SK-N-SH (cell line): ENCODE data around the gene PPP2R5C. TPM values are rescaled to one million over a fixed set of nuclear protein-coding genes. Genes with fewer than 3 reads are reported as not detected.

Experiments used
- CTCF ChIA-PET: fragments of 300-600, 350-600 bp; formaldehyde crosslinking; extraction: SDS; loops from one replicate; lab custom pipeline; 2021; lab: Yijun Ruan, JAX
- POLR2A ChIA-PET: fragments of 350-600 bp; sonication (Branson Sonifier 250); formaldehyde crosslinking; extraction: SDS; loops from one replicate; lab custom pipeline; 2020; ENCODE audit warnings: antibody characterized with exemption, inconsistent platforms; lab: Yijun Ruan, JAX
- DNase-seq: peaks from one replicate; pipeline ENCODE4 v3.0.0; 2012
- H2AFZ ChIP-seq: fragments of 200-600 bp; sonication (generic); 2 replicates; pipeline ENCODE4 v1.8.1; 2016; ENCODE audit warnings: antibody characterized with exemption, mild to moderate bottlenecking, low read depth
- H3F3A ChIP-seq: fragments of 200-600 bp; sonication (generic); replicated peaks from 2 replicates; pipeline ENCODE3; 2016; ENCODE audit warnings: antibody characterized with exemption, mild to moderate bottlenecking; ENCODE audit not compliant: insufficient read depth
- H3K27ac ChIP-seq, 2 experiments: fragments of 200-500 bp in 1 of 2; fragments of 200-600 bp in 1 of 2; sonication (Bioruptor generic) in 1 of 2; sonication (generic), shearing (Covaris generic) in 1 of 2; 2 replicates each; pipeline versions ENCODE4 v1.5.1 to v1.6.1; 2014 to 2016; ENCODE audit warnings: low read depth in 2 of 2, inconsistent platforms in 1 of 2, low read length in 1 of 2, mild to moderate bottlenecking in 1 of 2, mixed read lengths in 1 of 2
- H3K27me3 ChIP-seq: fragments of 200-600 bp; sonication (generic), shearing (Covaris generic); 2 replicates; pipeline ENCODE4 v1.6.1; 2016; ENCODE audit warnings: mixed run types; ENCODE audit not compliant: insufficient read depth
- H3K36me3 ChIP-seq, 2 experiments: fragments of 200-500 bp in 1 of 2; fragments of 200-600 bp in 1 of 2; sonication (Bioruptor generic) in 1 of 2; sonication (generic) in 1 of 2; replicated peaks in 1 of 2; 2 replicates each; pipeline versions ENCODE3 to v1.5.1; 2014 to 2016; ENCODE audit warnings: low read length in 1 of 2, mild to moderate bottlenecking in 1 of 2; ENCODE audit not compliant: insufficient read depth in 2 of 2, control insufficient read depth in 1 of 2
- H3K4me1 ChIP-seq, 2 experiments: fragments of 200-500 bp in 1 of 2; fragments of 200-600 bp in 1 of 2; sonication (Bioruptor generic) in 1 of 2; sonication (generic), shearing (Covaris generic) in 1 of 2; 2 replicates each; pipeline versions ENCODE4 v1.5.1 to v1.6.1; 2014 to 2016; ENCODE audit warnings: low read depth in 1 of 2, low read length in 1 of 2, mixed run types in 1 of 2; ENCODE audit not compliant: insufficient read depth in 2 of 2, control insufficient read depth in 1 of 2
- H3K4me2 ChIP-seq: fragments of 200-600 bp; sonication (generic), shearing (Covaris generic); 2 replicates; pipeline ENCODE4 v1.6.1; 2017; ENCODE audit warnings: mixed run types
- H3K4me3 ChIP-seq, 2 experiments: fragments of 200-500 bp in 1 of 2; fragments of 200-600 bp in 1 of 2; sonication (Bioruptor generic) in 1 of 2; sonication (generic), shearing (Covaris generic) in 1 of 2; 2 replicates each; pipeline versions ENCODE4 v1.5.1 to v1.8.1; 2014 to 2016; ENCODE audit warnings: low read depth in 2 of 2, inconsistent platforms in 1 of 2, low read length in 1 of 2, mild to moderate bottlenecking in 1 of 2, mixed read lengths in 1 of 2, moderate library complexity in 1 of 2
- H3K79me2 ChIP-seq: fragments of 200-600 bp; sonication (generic); 2 replicates; pipeline ENCODE4 v1.8.1; 2017; ENCODE audit warnings: mild to moderate bottlenecking; ENCODE audit not compliant: insufficient read depth
- H3K9ac ChIP-seq: fragments of 200-600 bp; sonication (generic); 2 replicates; pipeline ENCODE4 v1.6.1; 2017; ENCODE audit warnings: mixed run types
- H3K9me2 ChIP-seq: fragments of 200-600 bp; sonication (generic); 2 replicates; pipeline ENCODE4 v1.6.1; 2017; ENCODE audit warnings: mixed run types
- H3K9me3 ChIP-seq: fragments of 200-600 bp; sonication (generic); 2 replicates; pipeline ENCODE4 v1.6.1; 2017; ENCODE audit warnings: mixed run types, mild to moderate bottlenecking, moderate library complexity
- H4K20me1 ChIP-seq: fragments of 200-600 bp; sonication (generic); 2 replicates; pipeline ENCODE4 v1.6.1; 2017; ENCODE audit warnings: mild to moderate bottlenecking, mixed run types; ENCODE audit not compliant: insufficient read depth
- CHD2 ChIP-seq: fragments of 150-350 bp; IDR thresholded peaks from 2 replicates; pipeline ENCODE4 v1.6.1; 2018; ENCODE audit warnings: low read length; ENCODE audit not compliant: partially characterized antibody
- FOXM1 ChIP-seq: IDR thresholded peaks from 2 replicates; pipeline ENCODE4 v1.4.0; 2012; ENCODE audit warnings: low read depth, mild to moderate bottlenecking
- NRF1 ChIP-seq: IDR thresholded peaks from 2 replicates; pipeline ENCODE4 v1.6.1; 2012; ENCODE audit warnings: low read depth, mild to moderate bottlenecking, low read length
- RFX5 ChIP-seq: IDR thresholded peaks from 2 replicates; pipeline ENCODE4 v1.6.1; 2012; ENCODE audit warnings: mild to moderate bottlenecking, improper control_type of control experiment, low read length
- SIN3A ChIP-seq: IDR thresholded peaks from 2 replicates; pipeline ENCODE4 v1.6.1; 2012; ENCODE audit warnings: low read depth, mild to moderate bottlenecking, low read length, moderate library complexity, borderline replicate concordance
- whole genome bisulfite sequencing: methylation state at CpG from one replicate; pipeline ENCODE4 v1.1.6; 2017; ENCODE audit warnings: low lambda C conversion rate; 5-methylcytosine and 5-hydroxymethylcytosine counted together
- polyA plus RNA-seq, 3 experiments: library from polyadenylated mRNA; depleted of rRNA; stranded (reverse); fragments of >200 nt; gene quantifications; 2 replicates each; pipeline ENCODE4 v1.2.3, GENCODE V29; 2012
- TF ChIP-seq, protein P1 (sequence below): IDR thresholded peaks from 2 replicates; pipeline ENCODE4 v1.6.1; 2012; ENCODE audit warnings: mild to moderate bottlenecking, low read depth, low read length, moderate library complexity
- TF ChIP-seq, protein P2 (sequence below): IDR thresholded peaks from 2 replicates; pipeline ENCODE4 v1.4.0; 2012; ENCODE audit warnings: low read depth, borderline replicate concordance
- TF ChIP-seq, protein P3 (sequence below): fragments of 200-600 bp; sonication (generic); IDR thresholded peaks from 2 replicates; pipeline ENCODE4 v1.6.1; 2017; ENCODE audit warnings: antibody characterized with exemption, mild to moderate bottlenecking, moderate library complexity

PPP2R5C gene
- polyA plus RNA-seq, 1 of the 3 experiments (the other 2 are of a cell fraction) = 43.7 TPM

DNA sequence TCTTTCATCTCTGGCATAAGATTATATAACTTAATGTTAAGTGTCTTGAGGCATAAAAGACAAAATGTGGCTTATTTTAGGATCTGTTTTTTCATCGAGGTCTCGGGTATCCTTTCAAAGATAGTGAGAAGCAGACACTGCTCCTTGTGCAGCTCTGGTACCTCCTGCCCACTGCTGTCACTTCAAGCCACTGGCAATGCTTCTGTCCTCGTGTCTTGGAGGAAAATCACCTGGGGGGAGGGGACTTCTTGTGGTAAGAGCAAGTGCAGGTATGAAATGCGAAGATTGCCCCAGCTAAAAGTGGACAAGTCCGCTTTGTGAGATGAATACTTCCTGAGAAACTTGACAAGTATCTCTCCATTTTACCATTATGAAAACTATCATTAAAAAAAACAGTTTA is 165.1 kb downstream of the PPP2R5C start:
- peak overlapping the region in 1 of 2 experiments; percentile 67; a peak in 1 of 4 replicates for H3K27ac ChIP-seq
- 85% methylated on average over 5 of the region's 5 CpGs for WGBS
- CTCF ChIA-PET = interaction anchor here (1.1 to 5.4 kb wide), 2 partner anchors 21 to 156 kb away, joined by 3 to 29 read pairs; no protein-coding TSS in a partner anchor

More for the DNA sequence above, 165.1 kb downstream of the PPP2R5C start:
- TF ChIP-seq FOXM1 (no peak), RFX5 (no peak), SIN3A (no peak), NRF1 (no peak), CHD2 (no peak)
- TF ChIP-seq, protein P1, sequence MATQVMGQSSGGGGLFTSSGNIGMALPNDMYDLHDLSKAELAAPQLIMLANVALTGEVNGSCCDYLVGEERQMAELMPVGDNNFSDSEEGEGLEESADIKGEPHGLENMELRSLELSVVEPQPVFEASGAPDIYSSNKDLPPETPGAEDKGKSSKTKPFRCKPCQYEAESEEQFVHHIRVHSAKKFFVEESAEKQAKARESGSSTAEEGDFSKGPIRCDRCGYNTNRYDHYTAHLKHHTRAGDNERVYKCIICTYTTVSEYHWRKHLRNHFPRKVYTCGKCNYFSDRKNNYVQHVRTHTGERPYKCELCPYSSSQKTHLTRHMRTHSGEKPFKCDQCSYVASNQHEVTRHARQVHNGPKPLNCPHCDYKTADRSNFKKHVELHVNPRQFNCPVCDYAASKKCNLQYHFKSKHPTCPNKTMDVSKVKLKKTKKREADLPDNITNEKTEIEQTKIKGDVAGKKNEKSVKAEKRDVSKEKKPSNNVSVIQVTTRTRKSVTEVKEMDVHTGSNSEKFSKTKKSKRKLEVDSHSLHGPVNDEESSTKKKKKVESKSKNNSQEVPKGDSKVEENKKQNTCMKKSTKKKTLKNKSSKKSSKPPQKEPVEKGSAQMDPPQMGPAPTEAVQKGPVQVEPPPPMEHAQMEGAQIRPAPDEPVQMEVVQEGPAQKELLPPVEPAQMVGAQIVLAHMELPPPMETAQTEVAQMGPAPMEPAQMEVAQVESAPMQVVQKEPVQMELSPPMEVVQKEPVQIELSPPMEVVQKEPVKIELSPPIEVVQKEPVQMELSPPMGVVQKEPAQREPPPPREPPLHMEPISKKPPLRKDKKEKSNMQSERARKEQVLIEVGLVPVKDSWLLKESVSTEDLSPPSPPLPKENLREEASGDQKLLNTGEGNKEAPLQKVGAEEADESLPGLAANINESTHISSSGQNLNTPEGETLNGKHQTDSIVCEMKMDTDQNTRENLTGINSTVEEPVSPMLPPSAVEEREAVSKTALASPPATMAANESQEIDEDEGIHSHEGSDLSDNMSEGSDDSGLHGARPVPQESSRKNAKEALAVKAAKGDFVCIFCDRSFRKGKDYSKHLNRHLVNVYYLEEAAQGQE = no peak
- TF ChIP-seq, protein P2, sequence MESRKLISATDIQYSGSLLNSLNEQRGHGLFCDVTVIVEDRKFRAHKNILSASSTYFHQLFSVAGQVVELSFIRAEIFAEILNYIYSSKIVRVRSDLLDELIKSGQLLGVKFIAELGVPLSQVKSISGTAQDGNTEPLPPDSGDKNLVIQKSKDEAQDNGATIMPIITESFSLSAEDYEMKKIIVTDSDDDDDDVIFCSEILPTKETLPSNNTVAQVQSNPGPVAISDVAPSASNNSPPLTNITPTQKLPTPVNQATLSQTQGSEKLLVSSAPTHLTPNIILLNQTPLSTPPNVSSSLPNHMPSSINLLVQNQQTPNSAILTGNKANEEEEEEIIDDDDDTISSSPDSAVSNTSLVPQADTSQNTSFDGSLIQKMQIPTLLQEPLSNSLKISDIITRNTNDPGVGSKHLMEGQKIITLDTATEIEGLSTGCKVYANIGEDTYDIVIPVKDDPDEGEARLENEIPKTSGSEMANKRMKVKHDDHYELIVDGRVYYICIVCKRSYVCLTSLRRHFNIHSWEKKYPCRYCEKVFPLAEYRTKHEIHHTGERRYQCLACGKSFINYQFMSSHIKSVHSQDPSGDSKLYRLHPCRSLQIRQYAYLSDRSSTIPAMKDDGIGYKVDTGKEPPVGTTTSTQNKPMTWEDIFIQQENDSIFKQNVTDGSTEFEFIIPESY = no peak
- TF ChIP-seq, protein P3, sequence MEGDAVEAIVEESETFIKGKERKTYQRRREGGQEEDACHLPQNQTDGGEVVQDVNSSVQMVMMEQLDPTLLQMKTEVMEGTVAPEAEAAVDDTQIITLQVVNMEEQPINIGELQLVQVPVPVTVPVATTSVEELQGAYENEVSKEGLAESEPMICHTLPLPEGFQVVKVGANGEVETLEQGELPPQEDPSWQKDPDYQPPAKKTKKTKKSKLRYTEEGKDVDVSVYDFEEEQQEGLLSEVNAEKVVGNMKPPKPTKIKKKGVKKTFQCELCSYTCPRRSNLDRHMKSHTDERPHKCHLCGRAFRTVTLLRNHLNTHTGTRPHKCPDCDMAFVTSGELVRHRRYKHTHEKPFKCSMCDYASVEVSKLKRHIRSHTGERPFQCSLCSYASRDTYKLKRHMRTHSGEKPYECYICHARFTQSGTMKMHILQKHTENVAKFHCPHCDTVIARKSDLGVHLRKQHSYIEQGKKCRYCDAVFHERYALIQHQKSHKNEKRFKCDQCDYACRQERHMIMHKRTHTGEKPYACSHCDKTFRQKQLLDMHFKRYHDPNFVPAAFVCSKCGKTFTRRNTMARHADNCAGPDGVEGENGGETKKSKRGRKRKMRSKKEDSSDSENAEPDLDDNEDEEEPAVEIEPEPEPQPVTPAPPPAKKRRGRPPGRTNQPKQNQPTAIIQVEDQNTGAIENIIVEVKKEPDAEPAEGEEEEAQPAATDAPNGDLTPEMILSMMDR = no peak
- Histone ChIP-seq H3K9ac (no peak overlapping the region), H4K20me1 (no peaks in the 10 kb centered on the region), H2AFZ (no peak overlapping the region), H3K36me3 (peaks cover 9 to 25% of the 10 kb centered on the region in 2 experiments), H3K4me2 (no peak overlapping the region), H3F3A (peaks cover 11% of the 10 kb centered on the region), H3K4me1 (peaks cover 0 to 14% of the 10 kb centered on the region in 2 experiments; a peak in 2 of 4 replicates), H3K27me3 (no peaks in the 10 kb centered on the region), H3K9me3 (no peaks in the 10 kb centered on the region), H3K79me2 (no peaks in the 10 kb centered on the region), H3K4me3 (no peak overlapping the region), H3K9me2 (no peaks in the 10 kb centered on the region)
- DNase-seq = no peak
- POLR2A ChIA-PET = no interaction called here
